GM19328 (cell line): ENCODE data around the gene LIMA1.

Experiments
- ATAC-seq: cut with Tn5 transposase; IDR thresholded peaks from one replicate; pipeline ENCODE4 v1.9.1; 2021; ENCODE audit warnings: mild to moderate bottlenecking, moderate library complexity; ENCODE audit not compliant: unreplicated experiment

LIMA1 gene

GRCh38 chr12:50145439-50145838 is 137.9 kb downstream of the LIMA1 start:
- ATAC-seq, result no peak

- ATAC-seq, result no peak
These were observed 140.3 kb downstream of the LIMA1 start for GRCh38 chr12:50142993-50143392.

- ATAC-seq, result no peak
These were observed 150.7 kb downstream of the LIMA1 start for GRCh38 chr12:50132505-50133135.

- no peak for ATAC-seq
These were observed 154.0 kb downstream of the LIMA1 start for GRCh38 chr12:50129290-50129689.

GRCh38 chr12:50127546-50127945 is 155.8 kb downstream of the LIMA1 start:
- ATAC-seq, result no peak
